OCI-LY3 (cell line): Measurements from ENCODE around the gene CHST12.

ENCODE experiments used
- H2AFZ ChIP-seq: fragments of 200-600, 300-600 bp; shearing (Covaris generic); 2 replicates; pipeline ENCODE4 v1.6.0; 2014; ENCODE audit warnings: antibody characterized with exemption, low read depth, low read length
- H3K27ac ChIP-seq: fragments of 200-600, 300-600 bp; sonication (generic); 2 replicates; pipeline ENCODE4 v1.5.1; 2014; ENCODE audit warnings: mild to moderate bottlenecking, low read length, moderate library complexity, mixed read lengths
- H3K27me3 ChIP-seq: fragments of 200-600, 300-600 bp; sonication (generic); 2 replicates; pipeline ENCODE4 v1.6.1; 2014; ENCODE audit warnings: low read depth, low read length, mixed read lengths
- H3K36me3 ChIP-seq: fragments of 200-600, 300-600 bp; sonication (generic); replicated peaks from 2 replicates; pipeline ENCODE3; 2014; ENCODE audit warnings: low read depth, low read length, mixed read lengths
- H3K4me1 ChIP-seq: fragments of 300-600, 200-600 bp; sonication (generic); 2 replicates; pipeline ENCODE4 v1.6.1; 2014; ENCODE audit warnings: low read length, mixed read lengths
- H3K4me2 ChIP-seq: fragments of 200-600, 300-600 bp; sonication (generic); 2 replicates; pipeline ENCODE4 v1.6.1; 2014; ENCODE audit warnings: low read length, mixed read lengths
- H3K4me3 ChIP-seq: fragments of 300-600, 200-600 bp; sonication (generic); 2 replicates; pipeline ENCODE4 v1.5.1; 2014; ENCODE audit warnings: antibody characterized with exemption, mild to moderate bottlenecking, low read length, moderate library complexity
- H3K79me2 ChIP-seq: fragments of 300-600, 200-600 bp; shearing (Covaris generic); 2 replicates; pipeline ENCODE4 v1.6.1; 2014; ENCODE audit warnings: mild to moderate bottlenecking, low read length, mixed read lengths
- H3K9ac ChIP-seq: fragments of 300-600, 200-600 bp; shearing (Covaris generic); 2 replicates; pipeline ENCODE4 v1.6.0; 2014; ENCODE audit warnings: mild to moderate bottlenecking, low read length, moderate library complexity
- H3K9me3 ChIP-seq: fragments of 200-600, 300-600 bp; shearing (Covaris generic); 2 replicates; pipeline ENCODE4 v1.6.1; 2014; ENCODE audit warnings: low read length, mixed read lengths; ENCODE audit not compliant: insufficient read depth
- H4K20me1 ChIP-seq: fragments of 200-600, 300-600 bp; sonication (generic); 2 replicates; pipeline ENCODE4 v1.6.1; 2016; ENCODE audit warnings: low read length, mixed read lengths; ENCODE audit not compliant: insufficient read depth
- CTCF ChIP-seq: fragments of 200-600, 300-600 bp; sonication (generic); IDR thresholded peaks from 2 replicates; pipeline ENCODE4 v1.5.1; 2014; ENCODE audit warnings: antibody characterized with exemption, low read length, low read depth
- EZH2phosphoT487 ChIP-seq: fragments of 200-600 bp; shearing (Covaris generic); IDR thresholded peaks from 2 replicates; pipeline ENCODE4 v1.6.1; 2018; ENCODE audit warnings: antibody characterized with exemption, mixed run types, low read depth

The CHST12 gene

GRCh38 chr7:2495418-2496299 lies 92.2 kb downstream of the CHST12 start:
- Histone ChIP-seq H2AFZ (no peak overlapping the region), H3K9me3 (no peaks in the 10 kb centered on the region), H3K4me3 (no peak overlapping the region), H3K9ac (no peak overlapping the region), H3K27me3 (no peaks in the 10 kb centered on the region), H3K36me3 (no peaks in the 10 kb centered on the region), H4K20me1 (no peaks in the 10 kb centered on the region), H3K4me1 (peaks cover 9% of the 10 kb centered on the region; the same call in 1 of the 2 replicates), H3K4me2 (no peak overlapping the region), H3K27ac (no peak overlapping the region), H3K79me2 (no peaks in the 10 kb centered on the region)
- TF ChIP-seq CTCF (no peak), EZH2phosphoT487 (no peak)

DNA sequence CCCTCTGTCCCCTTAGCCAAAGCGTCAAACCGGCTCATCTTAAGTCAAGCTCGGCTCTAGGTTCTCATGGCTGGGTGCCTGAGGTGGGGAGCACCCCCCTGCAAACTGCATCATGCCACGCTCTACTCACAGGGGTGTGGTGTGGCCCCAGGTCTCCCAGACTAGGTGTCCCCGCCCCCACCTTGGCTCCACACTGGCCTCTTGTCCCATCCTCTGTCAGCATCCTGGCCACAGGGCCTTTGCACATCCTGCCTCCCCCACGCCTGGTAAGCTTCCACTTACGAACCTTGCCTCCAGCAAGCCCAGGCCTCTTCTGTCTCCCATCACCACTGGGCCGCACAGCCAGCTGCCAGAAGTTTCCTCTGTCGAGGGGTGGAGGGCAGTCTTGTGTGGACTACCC lies 93.0 kb downstream of the CHST12 start:
- Histone ChIP-seq H3K27me3 (no peaks in the 10 kb centered on the region), H3K27ac (no peak overlapping the region), H3K9ac (no peak overlapping the region), H3K79me2 (no peaks in the 10 kb centered on the region), H3K36me3 (no peaks in the 10 kb centered on the region), H3K4me3 (no peak overlapping the region), H3K4me2 (no peak overlapping the region), H3K4me1 (peaks cover 9% of the 10 kb centered on the region; the same call in 1 of the 2 replicates), H4K20me1 (no peaks in the 10 kb centered on the region), H2AFZ (no peak overlapping the region), H3K9me3 (no peaks in the 10 kb centered on the region)
- TF ChIP-seq CTCF (no peak), EZH2phosphoT487 (no peak)

GRCh38 chr7:2497065-2497464 lies 93.7 kb downstream of the CHST12 start:
- TF ChIP-seq EZH2phosphoT487, result no peak
- no peak overlapping the region for H3K27ac ChIP-seq
- H3K4me3 ChIP-seq, result no peak overlapping the region
- peaks cover 9% of the 10 kb centered on the region; the same call in 1 of the 2 replicates for H3K4me1 ChIP-seq
- no peak overlapping the region for H3K4me2 ChIP-seq
- H3K27me3 ChIP-seq, result no peaks in the 10 kb centered on the region
- H4K20me1 ChIP-seq, result no peaks in the 10 kb centered on the region
- H2AFZ ChIP-seq, result no peak overlapping the region
- no peaks in the 10 kb centered on the region for H3K79me2 ChIP-seq
- no peak overlapping the region for H3K9ac ChIP-seq
- no peaks in the 10 kb centered on the region for H3K36me3 ChIP-seq
- no peaks in the 10 kb centered on the region for H3K9me3 ChIP-seq

GRCh38 chr7:2497500-2498336 lies 94.3 kb downstream of the CHST12 start:
- H3K27ac ChIP-seq, result no peak overlapping the region
- no peaks in the 10 kb centered on the region for H3K36me3 ChIP-seq
- no peak overlapping the region for H2AFZ ChIP-seq
- no peaks in the 10 kb centered on the region for H3K27me3 ChIP-seq
- H3K4me3 ChIP-seq, result no peak overlapping the region
- no peak for TF ChIP-seq EZH2phosphoT487
- TF ChIP-seq CTCF, result no peak
- H3K9me3 ChIP-seq, result no peaks in the 10 kb centered on the region
- no peaks in the 10 kb centered on the region for H3K79me2 ChIP-seq
- no peaks in the 10 kb centered on the region for H4K20me1 ChIP-seq
- peaks cover 9% of the 10 kb centered on the region; the same call in 1 of the 2 replicates for H3K4me1 ChIP-seq
- no peak overlapping the region for H3K4me2 ChIP-seq
- H3K9ac ChIP-seq, result no peak overlapping the region
